T47D (cell line): ENCODE results near the gene NLRP12.
A peak's percentile ranks its signal among the peaks of the same experiment; 100 is the strongest.
"Not testable (repeated sequence)": the region's sequence is repeated elsewhere in the genome, so short reads cannot be mapped to it uniquely, and the experiment has no call there.

ENCODE experiments used
- DNase-seq, 2 experiments: peaks; one replicate each; pipeline versions ENCODE4 v3.0.0 to v3.0.0-alpha.2; 2011 to 2012; ENCODE audit warnings: low read depth in 1 of 2, low spot score in 1 of 2
- JUND ChIP-seq: IDR thresholded peaks from 2 replicates; pipeline ENCODE4 v1.6.1; 2012; ENCODE audit warnings: low read depth
- in situ Hi-C: cut with HindIII; loops from 2 replicates; pipeline ENCODE4 v1.10.0; 2016; ENCODE audit warnings: low sequenced_read_pairs, low pct_unique_long_range_greater_than_20kb

Gene NLRP12

DNA sequence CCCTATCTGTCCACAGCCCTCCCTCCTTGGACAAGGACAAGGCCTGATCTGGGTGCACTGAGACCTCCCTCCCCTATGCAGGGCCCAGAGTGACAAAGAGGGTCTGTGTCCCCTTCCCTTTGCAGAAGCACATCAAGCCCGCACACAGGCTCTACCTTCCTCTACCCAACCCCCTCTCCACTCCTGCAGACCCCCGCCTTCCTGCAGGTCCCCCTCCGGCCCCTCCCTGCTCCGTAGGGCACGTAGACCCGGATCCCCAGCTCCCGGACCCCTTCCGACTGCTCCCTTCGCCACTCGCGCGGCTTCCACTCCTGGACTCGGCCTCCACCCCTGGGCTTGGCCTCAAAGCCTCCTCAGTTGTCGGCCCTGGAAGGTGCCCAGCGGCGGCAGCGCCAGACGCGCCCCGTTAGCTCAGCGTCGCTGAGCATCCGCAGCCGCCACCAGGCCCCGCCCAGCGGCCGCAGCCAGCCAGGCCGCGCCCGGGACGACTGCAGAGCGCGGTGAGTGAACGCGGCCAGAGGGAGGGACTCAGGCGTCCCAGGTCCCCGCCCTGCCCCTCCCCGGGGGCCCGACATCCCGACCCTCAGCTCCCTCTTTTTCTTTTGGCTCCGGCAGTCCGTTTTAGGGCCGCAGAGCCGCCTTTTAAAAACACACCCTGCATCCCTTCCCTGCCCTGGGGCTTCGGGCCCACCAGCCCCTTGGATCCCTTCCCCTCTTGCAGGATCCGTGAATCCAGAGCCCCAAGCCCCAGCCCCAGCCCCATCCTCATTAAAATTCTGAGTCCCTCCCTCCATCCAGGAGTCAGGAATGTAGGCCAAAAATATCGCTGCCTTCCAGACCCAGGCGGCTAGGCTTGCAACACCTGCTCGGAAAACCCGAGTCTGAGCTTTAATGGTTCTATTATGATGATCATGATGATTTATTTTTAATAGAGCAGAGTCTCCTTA is 42.1 kb upstream of the NLRP12 start:
- no peak for TF ChIP-seq JUND
- DNase-seq = peak; percentile 55 to 57
- in situ Hi-C loops = no loop called here

DNA sequence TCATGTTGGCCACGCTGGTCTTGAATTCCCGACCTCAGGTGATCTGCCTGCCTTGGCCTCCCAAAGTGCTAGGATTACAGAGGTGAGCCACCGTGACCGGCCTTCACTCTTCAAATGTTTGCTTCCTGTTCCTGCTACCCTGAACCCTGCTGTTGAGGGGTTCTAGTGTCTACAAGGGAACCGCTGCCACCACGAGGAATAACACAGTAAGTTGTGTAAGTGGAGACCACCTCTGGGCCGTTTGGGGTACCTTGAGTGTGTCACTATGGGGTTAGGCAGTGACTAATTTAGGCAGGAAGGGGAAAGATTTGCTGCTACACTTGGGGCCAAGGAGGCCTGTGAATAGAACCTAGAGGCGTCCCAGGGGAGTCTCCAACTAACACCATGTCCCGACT is 41.4 kb upstream of the NLRP12 start:
- no peak for TF ChIP-seq JUND
- no peak for DNase-seq
- in situ Hi-C loops = no loop called here

- TF ChIP-seq JUND = no peak
- in situ Hi-C loops = no loop called here
- peak in 1 of 2 experiments; percentile 41 for DNase-seq
These were observed 40.3 kb upstream of the NLRP12 start for GRCh38 chr19:53864308-53864836.

DNA sequence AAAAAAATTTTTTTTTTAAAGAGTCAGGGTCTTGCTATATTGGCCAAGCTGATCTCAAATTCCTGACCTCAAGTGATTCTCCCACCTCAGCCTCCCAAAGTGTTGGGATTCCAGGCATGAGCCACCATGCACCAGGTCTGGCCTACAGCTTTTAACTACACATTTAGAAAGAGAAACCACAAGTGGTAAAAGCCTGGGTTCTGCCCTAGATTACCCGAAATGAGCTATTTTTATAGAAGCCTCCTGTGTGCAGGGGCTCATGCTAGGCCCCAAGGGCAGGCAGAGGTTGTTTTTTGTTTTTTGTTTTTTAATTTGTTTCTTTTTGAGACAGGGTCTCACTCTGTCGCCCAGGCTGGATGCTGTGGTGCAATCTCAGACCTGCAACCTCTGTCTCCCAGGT is 29.6 kb upstream of the NLRP12 start:
- in situ Hi-C loops = no loop called here
- no peak for DNase-seq
- no peak for TF ChIP-seq JUND

- no peak for TF ChIP-seq JUND
These were observed 25.1 kb upstream of the NLRP12 start for GRCh38 chr19:53849237-53849676.

DNA sequence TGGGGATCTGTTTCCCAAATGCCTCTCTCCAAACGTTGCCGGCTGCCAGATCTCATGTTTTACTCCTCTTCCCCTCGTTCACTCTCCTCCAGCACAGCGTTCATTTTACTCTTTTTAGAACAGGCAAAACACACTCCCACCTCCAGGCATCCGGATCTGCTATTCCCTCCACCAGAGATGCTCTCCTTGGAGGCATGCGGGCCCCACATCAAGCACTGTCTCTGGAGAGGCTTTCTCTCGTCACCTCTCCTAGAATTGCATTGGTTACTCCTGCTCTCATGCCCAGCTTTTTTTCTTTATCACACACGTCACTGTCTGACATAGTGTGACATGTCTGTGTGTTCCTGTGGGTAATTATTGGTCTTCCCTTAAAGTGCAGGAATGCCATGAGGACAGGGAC is 23.4 kb upstream of the NLRP12 start:
- in situ Hi-C loops = no loop called here
- DNase-seq = no peak
- no peak for TF ChIP-seq JUND

More at GRCh38 chr19:53849237-53849676, 25.1 kb upstream of the NLRP12 start:
- in situ Hi-C loops = no loop called here
- DNase-seq = no peak

DNA sequence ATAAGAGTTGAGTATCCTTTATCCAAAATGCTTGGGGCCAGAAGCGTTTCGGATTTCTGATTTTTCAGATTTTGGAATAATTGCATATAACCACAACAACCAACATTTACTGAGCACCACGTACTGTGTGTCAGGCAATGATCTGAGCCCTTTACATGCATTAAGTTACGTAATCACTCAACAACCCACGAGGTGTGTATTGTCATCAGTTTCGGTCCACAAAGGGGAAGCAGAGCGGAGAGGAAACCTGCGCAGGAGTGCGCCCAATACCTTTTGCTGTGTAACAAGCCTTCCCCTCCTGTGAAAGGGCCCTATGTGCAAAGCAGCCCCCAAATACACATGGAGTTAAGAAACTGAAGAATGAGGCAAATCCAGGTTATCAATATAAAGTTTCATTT is 20.7 kb upstream of the NLRP12 start:
- no peak for DNase-seq
- in situ Hi-C loops = no loop called here
- no peak for TF ChIP-seq JUND

DNA sequence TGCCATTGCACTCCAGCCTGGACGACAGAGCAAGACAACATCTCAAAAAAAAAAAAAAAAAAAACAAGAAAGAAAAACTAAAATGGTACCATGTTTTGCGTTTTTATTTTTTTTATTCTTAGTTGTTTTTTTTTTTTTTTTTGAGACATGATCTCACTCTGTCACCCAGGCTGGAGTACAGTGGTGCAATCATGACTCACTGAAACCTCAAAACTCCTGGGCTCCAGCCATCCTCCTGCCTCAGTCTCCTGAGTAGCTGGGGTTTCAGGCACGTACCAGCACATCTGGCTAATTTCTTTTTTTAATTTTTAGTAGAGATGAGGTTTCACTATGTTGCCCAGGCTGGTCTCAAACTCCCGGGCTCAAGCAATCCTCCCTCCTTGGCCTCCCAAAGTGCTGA is 16.8 kb upstream of the NLRP12 start:
- in situ Hi-C loops, DNase-seq: not testable (repeated sequence)

DNA sequence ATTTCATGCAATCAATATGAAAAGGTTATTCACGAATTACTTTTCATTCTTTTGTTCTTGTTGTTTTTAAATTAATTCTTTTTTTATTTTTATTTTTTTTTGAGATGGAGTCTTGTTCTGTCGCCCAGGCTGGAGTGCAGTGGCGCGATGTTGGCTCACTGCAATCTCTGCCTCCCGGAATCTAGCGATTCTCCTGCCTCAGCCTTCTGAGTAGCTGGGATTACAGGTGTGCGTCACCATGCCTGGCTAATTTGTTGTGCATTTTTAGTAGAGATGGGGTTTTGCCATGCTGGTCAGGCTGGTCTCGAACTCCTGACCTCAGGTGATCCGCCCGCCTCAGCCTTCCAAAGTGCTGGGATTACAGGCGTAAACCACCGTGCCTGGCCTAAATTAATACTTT is 16.1 kb upstream of the NLRP12 start:
- DNase-seq, in situ Hi-C loops: not testable (repeated sequence)

GRCh38 chr19:53838446-53838845 is 14.3 kb upstream of the NLRP12 start:
- in situ Hi-C loops, DNase-seq: not testable (repeated sequence)

GRCh38 chr19:53832861-53833260 is 8.7 kb upstream of the NLRP12 start:
- DNase-seq, in situ Hi-C loops: not testable (repeated sequence)

DNA sequence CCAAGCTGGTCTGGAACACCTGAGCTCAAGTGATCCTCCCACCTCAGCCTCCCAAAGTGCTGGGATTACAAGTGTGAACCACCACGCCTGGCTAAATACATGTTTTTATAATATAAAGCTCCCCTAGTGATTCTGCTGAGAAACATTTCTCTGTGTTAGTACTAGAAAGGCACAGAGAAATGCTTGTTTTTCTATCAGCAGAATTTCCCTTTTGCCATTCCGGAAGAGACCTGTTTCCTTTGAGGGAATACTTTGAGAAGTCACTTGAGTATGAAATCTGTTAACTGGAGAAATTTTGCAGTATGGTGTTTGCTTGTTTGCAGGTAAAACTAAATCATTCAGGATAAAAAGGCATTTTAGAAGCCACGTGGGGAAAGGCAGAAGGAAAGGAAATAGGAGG is 4.4 kb upstream of the NLRP12 start:
- no peak for TF ChIP-seq JUND
- in situ Hi-C loops = no loop called here
- no peak for DNase-seq

DNA sequence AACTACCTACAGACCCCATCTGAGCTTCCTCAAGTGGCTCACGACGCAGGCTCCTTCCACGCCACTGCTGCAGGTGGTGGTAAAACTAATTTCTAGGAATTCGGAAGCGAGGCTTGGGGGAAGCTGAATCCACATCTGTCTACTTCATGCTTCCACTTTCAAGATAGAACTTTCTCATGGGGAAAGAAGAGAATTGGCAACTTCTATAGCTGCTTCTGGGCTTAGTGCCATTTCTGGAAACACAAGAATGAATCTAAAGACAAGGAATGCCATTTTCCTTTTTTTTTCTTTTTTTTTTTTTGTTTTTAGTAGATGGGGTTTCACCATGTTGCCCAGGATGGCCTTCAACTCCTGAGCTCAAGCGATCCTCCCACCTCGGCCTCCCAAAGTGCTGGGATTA is 2.8 kb upstream of the NLRP12 start:
- in situ Hi-C loops = no loop called here
- no peak for TF ChIP-seq JUND
- no peak for DNase-seq
